Right ventricle myocardium superior (tissue), 1 donor: ENCODE results near the gene RASA1. TPM values are rescaled to one million over a fixed set of nuclear protein-coding genes. Genes with fewer than 3 reads are reported as not detected.
"Not testable (repeated sequence)": the region's sequence is repeated elsewhere in the genome, so short reads cannot be mapped to it uniquely, and the experiment has no call there.

ENCODE experiments used
- ATAC-seq: fragments of 200-7000 bp; cut with Tn5 transposase; one replicate; pipeline ENCODE4 v1.9.1; 2020; ENCODE audit warnings: mild to moderate bottlenecking; ENCODE audit not compliant: poor library complexity
- DNase-seq: peaks from one replicate; pipeline ENCODE4 v3.0.0-alpha.2; 2020
- intact Hi-C: fragments of 100-400 bp; cut with DNase I; formaldehyde crosslinking; loops from one replicate; pipeline ENCODE4 v1.11.2; 2022
- total RNA-seq: library from RNA; stranded (reverse); fragmentation: NEBNext Ultra II Directional; extraction: Animal tissue kit (Norgen Biotek cat#: 25700); gene quantifications from one replicate; pipeline ENCODE4 v1.2.1, GENCODE V29; 2021
- donor health status: DM: no; HTN: yes; CAD: no; lungs with severe emphysema.

The RASA1 gene
- total RNA-seq, 1 donor from 2014 or later = 18.1 TPM

- ATAC-seq, intact Hi-C loops, DNase-seq: not testable (repeated sequence)
Observed at GRCh38 chr5:87270888-87271287, 3.2 kb downstream of the RASA1 start.

GRCh38 chr5:87276655-87277054 is 9.0 kb downstream of the RASA1 start:
- no peak for DNase-seq
- intact Hi-C loops = no loop called here
- ATAC-seq = no peak

GRCh38 chr5:87277279-87277835 is 9.7 kb downstream of the RASA1 start:
- no peak for ATAC-seq
- no peak for DNase-seq
- intact Hi-C loops = no loop called here

DNA sequence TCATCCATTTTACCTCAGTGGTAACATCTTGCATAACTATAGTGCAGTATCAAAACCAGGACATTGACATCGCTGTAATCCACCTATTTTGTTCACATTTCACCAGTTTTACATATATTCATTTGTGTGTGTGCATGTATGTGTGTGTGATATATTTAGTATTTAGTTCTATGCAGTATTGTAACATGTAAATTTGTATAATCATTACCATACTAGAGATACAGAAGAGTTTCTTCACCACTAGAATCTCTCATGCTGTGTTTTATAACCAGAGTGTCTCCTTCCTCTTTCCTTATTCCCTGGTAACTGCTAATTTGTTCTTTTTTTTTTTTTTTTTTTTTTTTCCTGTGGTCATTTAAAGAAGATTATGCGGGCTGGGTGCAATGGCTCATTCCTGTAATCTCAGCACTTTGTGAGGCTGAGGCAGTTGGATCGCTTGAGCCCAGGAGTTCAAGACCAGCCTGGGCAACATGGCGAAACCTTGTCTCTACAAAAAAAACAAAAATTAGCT is 11.0 kb downstream of the RASA1 start:
- no peak for DNase-seq
- intact Hi-C loops = no loop called here
- ATAC-seq = no peak

DNA sequence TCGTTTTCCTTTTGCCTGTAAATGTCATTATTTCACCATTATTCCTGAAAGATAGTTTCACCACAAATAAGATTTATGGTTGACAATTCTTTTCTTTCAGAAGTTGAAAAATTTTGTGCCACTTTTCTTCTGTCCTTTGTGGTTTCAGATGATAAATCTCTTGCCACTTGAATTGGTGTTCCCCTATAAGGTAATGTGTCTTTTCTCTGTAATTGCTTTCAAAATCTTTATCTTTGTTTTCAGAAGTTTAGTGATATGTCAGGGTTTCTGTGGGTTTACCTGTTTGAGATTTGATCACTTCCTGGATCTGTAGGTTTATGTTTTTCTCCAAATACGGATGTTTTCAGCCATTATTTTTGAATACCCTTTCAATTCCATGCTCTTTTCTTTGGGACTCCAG is 14.6 kb downstream of the RASA1 start:
- ATAC-seq (no peak), DNase-seq (no peak)
- intact Hi-C loops = no loop called here

DNA sequence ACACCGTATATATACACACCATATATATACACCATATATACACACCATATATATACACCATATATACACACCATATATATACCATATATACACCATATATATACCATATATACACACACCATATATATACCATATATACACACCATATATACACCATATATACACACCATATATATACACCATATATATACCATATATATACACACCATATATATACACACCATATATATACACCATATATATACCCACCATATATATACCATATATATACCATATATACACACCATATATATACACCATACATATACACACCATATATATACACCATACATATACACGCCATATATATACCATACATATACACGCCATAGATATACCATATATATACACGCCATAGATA is 19.6 kb downstream of the RASA1 start:
- intact Hi-C loops, DNase-seq, ATAC-seq: not testable (repeated sequence)

- intact Hi-C loops = no loop called here
Observed at GRCh38 chr5:87298692-87299362, 31.1 kb downstream of the RASA1 start.

GRCh38 chr5:87300176-87300575 is 32.5 kb downstream of the RASA1 start:
- ATAC-seq (no peak), DNase-seq (no peak)
- intact Hi-C loops = no loop called here

More at GRCh38 chr5:87298692-87299362, 31.1 kb downstream of the RASA1 start:
- DNase-seq (no peak), ATAC-seq (peak; percentile 58)

DNA sequence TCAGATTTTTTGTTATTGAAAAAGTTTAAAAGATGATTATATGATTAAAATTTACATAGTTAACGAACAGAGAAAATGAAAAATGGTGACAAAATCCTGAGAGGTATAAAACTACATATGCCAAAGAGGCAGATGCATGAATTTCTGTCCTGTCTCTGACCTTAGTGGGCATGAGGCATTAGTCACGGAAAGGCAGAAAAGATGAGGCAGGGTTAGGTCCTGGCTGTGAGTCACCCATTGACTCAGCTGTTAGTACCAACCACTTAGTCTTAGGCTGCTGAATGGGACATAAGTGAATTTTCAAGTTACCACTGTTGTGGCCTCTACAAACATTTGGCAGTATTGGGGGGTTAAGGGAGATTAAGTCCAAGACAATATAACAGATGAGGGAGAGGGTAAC is 33.1 kb downstream of the RASA1 start:
- no peak for ATAC-seq
- intact Hi-C loops = no loop called here
- DNase-seq = no peak

- intact Hi-C loops = no loop called here
- ATAC-seq (no peak), DNase-seq (no peak)
Observed at GRCh38 chr5:87302061-87302460, 34.4 kb downstream of the RASA1 start.

GRCh38 chr5:87303324-87303723 is 35.6 kb downstream of the RASA1 start:
- DNase-seq = no peak
- no peak for ATAC-seq

DNA sequence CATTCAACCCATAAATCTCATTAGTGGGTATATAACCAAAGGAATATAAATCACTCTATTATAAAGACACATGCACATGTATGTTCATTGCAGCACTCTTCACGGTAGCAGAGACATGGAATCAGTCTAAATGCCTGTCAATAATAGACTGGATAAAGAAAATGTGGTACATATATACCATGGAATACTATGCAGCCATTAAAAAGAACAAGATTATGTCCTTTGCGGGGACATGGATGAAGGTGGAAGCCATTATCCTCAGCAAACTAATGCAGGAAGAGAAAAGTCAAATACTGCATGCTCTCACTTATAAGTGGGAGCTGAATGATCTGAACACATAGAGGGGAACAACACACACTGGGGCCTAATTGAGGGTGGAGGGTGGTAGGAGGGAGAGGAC is 38.4 kb downstream of the RASA1 start:
- DNase-seq, ATAC-seq, intact Hi-C loops: not testable (repeated sequence)

More at GRCh38 chr5:87303324-87303723, 35.6 kb downstream of the RASA1 start:
- intact Hi-C loops = no loop called here

DNA sequence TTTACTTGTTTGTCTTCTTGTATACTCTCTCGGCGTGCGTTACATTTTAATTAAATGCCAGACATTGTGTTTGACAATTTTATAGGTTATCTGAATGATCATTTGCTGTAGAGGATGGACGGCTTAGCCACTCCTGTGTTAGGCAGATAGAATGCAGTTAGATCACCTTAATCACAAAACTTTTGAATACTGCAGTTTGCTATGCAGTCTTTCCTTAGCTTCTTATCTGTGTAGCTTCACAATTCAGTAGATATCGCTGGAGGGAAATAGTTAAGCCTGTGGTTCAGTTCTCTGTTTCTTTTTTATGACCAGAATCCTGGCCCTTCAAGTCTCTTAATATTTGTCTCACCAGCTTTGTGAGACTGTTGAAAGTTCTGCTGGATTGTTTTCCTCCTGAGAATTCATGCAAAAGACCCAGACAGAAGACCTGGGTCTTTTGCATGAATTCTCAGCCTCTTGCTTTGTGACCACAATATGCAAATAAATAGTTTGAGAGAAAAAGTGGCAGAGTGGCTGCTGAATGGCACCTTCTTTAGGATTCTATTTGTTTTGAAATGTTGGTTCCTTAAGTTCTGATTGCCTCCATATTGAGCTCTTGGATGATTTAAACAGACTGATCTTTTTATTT is 40.2 kb downstream of the RASA1 start:
- DNase-seq = no peak
- no peak for ATAC-seq
- intact Hi-C loops = no loop called here

GRCh38 chr5:87311405-87312279 is 44.0 kb downstream of the RASA1 start:
- intact Hi-C loops = no loop called here
- ATAC-seq = no peak
- DNase-seq = no peak

DNA sequence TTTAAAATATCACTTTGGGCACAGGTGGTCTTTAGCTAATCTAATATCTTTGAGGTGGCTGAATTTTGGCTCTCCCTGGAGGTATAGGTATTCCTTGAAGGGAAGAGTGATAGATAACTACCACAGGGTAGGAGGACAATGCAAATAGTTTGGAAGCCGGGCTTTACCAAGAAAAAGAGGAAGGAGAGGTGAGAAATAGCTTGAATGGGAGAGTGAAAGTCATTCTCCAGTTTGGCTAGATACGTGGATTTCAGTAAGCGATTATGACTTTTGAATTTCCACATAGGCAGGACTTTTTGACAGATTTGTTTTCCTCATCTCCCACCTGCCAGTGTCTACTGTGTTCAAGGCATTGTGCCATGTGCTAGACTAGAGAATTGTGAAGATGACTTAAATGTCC is 45.5 kb downstream of the RASA1 start:
- no peak for DNase-seq
- intact Hi-C loops = no loop called here
- ATAC-seq = no peak

- no peak for ATAC-seq
- intact Hi-C loops = no loop called here
- DNase-seq = no peak
Observed at GRCh38 chr5:87319469-87319868, 51.8 kb downstream of the RASA1 start.

GRCh38 chr5:87321605-87322004 is 53.9 kb downstream of the RASA1 start:
- intact Hi-C loops = no loop called here
- no peak for ATAC-seq
- no peak for DNase-seq

GRCh38 chr5:87322381-87322780 is 54.7 kb downstream of the RASA1 start:
- DNase-seq (no peak), ATAC-seq (no peak)
- intact Hi-C loops = no loop called here

- no peak for DNase-seq
- intact Hi-C loops = no loop called here
Observed at GRCh38 chr5:87327998-87328397, 60.3 kb downstream of the RASA1 start.

More at GRCh38 chr5:87327998-87328397, 60.3 kb downstream of the RASA1 start:
- ATAC-seq = no peak
